Stimulated activated CD4-positive, alpha-beta T cell treated with anti-CD3 and anti-CD28 coated beads, Interleukin-1b, Interleukin-23, amount 100 ng/mL, for 4 hours (primary cell): ENCODE measurements around the gene NPAT.

Experiments
- DNase-seq, 2 donors: peaks; one replicate each; pipeline ENCODE4 v3.0.0-alpha.2; 2020; ENCODE audit warnings: low read depth in 2 of 2

The NPAT gene

GRCh38 chr11:108222574-108223347 is at the start of gene NPAT, which contains the start of gene ATM:
Gene NPAT, minus strand, starts transcription at chr11:108222638. Its CDS starts 102 bp downstream, at chr11:108222536.
Gene ATM, plus strand, starts transcription at chr11:108223067. Its CDS starts 4,558 bp downstream, at chr11:108227625.
- peak; percentile 93 to 95 for DNase-seq

DNA sequence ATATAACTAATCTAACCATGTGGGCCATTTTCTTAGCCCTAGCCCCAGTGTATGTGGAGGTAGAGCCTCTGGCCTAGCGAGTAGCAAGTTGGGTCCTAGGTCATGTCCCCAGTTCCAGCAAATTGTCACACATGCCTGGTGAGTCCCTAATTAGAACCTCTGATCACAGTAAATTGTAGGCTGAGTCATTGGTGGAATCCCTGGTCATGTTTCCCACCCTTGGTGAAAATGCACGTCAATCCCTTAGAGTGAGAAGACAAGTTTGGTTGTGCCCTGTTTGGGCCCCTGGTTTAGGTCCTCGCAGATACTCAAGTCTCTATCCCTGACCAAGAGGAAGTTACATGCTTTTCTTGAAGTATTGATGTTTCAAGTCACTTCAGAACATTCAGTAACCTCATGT is 47.1 kb upstream of the NPAT start:
- DNase-seq, result no peak

- no peak for DNase-seq
Observed at GRCh38 chr11:108253176-108253575, 30.7 kb upstream of the NPAT start.

GRCh38 chr11:108246885-108247284 is 24.4 kb upstream of the NPAT start:
- DNase-seq, result no peak

- no peak for DNase-seq
Observed at GRCh38 chr11:108246308-108246707, 23.9 kb upstream of the NPAT start.

DNA sequence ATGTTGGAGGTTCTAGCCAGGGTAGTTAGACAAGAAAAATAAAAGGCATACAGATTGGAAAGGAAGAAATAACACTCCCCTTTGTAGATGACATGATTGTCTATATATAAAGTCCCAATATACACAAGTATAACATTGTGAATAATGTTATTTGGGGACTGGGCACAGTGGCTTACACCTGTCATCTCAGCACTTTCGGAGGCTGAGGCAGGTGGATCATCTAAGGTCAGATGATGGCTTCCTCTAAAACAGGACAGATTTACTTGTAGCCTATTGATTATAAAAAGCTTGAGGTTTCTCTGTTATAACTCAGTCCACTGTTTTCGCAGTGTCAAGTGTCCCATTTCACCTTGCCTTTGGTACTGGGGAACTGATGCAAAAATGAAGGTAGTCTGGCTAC is 20.0 kb upstream of the NPAT start:
- no peak for DNase-seq

DNA sequence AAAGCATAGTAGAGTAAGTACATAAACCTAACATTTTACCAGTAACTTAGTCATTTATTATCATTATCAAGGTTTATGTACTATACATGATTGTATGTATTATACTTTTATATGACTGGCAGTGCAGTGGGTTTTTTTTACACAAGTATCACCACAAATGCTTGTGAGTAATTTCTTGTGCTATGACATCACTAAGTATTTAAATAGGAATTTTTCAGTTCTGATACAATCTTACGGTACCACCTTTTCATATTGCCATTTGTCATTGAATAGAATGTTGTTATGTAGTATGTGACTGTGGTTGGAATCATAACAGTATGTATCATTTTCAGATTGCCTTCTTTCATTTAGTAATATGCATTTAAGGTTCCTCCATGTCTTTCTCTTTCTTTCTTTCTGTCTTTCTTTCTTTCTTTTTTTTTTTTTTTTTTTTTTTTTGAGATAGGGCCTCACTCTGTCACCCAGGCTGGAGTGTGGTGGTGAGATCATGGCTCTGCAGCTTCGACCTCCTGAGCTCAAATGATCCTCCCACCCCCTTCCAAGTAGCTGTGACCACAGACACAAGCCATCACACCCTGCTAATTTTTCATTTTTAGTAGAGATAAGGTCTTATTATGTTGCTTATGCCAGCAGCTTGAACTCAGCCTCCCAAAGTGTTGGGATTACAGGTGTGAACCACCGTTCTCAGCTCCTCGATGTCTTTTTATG is 19.0 kb upstream of the NPAT start:
- DNase-seq, result no peak

DNA sequence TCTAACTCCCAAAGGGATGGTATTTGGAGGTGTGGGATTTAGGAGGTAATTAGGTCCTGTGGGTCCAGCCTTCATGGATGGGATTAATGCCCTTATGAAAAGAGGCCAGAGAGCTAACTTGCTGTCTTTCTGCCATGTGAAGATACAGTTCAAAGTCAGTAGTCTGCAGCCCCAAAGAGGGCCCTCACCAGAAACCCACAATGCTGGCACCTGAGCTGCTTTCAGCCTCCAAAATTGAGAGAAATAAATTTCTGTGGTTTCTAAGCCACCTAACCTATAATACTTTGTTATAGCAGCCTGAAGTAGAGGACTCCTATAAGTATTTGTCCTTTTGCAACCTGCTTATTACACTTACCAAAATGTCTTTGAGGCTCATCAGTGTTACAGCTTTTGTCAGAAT is 16.6 kb upstream of the NPAT start:
- no peak for DNase-seq

DNA sequence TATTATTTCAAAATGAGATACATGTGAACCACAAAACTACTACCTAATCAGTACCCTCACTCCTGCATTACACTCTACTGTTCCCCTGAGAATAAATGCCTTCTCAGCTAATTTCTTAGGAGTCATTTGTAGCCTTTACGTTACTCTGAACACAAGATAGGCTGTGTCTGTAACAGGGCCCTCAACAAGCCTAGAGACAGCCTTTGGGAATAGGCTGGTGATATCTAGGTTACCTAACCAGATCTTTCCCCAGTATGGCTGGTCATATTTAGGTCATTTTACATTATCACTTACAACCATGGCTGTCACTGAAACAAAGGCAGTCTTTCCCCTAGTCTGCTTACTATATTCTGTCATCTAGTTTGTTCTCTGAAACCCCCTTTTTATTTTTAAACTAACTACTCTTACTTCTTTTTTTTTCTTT is 14.6 kb upstream of the NPAT start:
- no peak for DNase-seq

- DNase-seq, result no peak
Observed at GRCh38 chr11:108235633-108236032, 13.2 kb upstream of the NPAT start.

GRCh38 chr11:108235192-108235591 is 12.8 kb upstream of the NPAT start:
- DNase-seq, result no peak

GRCh38 chr11:108233277-108233945 is 11.0 kb upstream of the NPAT start:
- no peak for DNase-seq

DNA sequence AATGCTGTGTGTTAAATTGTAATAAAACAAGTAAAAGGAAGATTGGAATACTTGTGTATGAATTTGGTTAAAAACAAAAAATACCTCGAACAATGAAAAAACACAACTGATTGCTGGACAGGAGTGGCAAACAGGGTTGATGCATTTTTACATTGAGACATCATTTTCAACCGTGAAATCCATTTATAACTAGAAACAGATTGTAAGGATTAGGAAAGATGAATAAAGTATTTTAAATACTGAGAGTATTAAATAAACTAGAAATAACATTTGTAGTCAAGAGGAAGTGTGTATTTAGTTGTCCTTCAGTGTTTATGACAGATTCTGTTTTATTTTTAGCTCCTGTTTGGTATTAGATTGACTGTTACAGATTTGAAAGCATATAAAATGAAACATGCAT is 5.8 kb upstream of the NPAT start:
- no peak for DNase-seq

- DNase-seq, result no peak
Observed at GRCh38 chr11:108226036-108226435, 3.6 kb upstream of the NPAT start.

DNA sequence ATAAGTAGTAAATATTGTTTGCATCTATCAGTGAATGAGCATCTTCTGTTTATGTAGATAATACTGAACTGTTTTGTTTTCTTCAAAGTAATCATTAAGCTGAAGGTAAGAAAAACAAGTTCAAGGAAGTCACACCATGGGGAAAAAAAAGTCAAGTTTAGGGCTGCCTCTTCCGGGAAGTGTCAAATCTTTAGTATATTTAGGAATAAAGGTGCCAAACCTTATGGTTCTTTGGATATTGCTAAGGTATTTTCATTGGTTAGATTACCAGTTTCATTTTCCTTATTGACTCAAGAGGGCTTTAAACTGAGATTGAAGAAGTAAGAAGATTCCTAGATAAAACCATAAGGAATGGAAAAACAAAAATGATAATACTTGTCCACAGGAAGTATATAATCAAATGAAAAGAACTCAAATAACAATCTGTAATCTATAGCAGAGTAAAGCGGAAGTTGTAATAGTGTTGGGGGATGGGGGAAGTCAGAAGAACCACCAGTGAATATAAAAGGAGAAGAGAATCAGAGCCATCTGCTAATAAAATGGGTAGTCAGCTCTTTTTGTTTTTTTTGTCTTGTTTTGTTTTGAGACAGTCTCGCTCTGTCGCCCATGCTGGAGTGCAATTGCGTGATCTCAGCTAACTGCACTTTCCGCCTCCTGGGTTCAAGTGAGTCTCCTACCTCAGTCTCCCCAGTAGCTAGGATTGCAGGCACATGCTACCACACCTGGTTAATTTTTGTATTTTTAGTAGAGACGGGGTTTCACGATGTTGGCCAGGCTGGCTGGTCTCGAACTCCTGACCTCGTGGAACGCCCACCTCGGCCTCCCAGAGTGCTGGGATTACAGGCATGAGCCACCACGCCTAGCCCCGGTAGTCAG is 2.7 kb upstream of the NPAT start:
- DNase-seq, result no peak

DNA sequence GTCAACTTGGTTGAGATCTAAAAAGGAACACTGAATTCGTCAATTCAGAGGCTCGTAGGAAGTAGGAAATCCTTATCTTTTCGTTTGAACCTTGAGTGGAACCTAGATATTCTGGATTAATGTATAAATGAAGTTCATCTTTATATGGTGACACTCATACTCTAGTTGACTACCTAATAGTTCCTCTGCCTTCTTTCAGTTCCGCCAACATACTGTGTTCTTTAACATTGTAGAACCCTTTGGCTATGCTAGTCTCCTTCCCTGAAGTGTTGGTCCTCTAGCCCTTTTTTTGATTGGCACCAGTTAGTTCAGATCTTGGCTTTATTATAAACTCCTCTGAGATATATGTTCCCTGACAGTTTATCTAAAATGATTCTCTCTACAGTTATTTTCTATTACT is 1.9 kb upstream of the NPAT start:
- DNase-seq, result no peak

DNA sequence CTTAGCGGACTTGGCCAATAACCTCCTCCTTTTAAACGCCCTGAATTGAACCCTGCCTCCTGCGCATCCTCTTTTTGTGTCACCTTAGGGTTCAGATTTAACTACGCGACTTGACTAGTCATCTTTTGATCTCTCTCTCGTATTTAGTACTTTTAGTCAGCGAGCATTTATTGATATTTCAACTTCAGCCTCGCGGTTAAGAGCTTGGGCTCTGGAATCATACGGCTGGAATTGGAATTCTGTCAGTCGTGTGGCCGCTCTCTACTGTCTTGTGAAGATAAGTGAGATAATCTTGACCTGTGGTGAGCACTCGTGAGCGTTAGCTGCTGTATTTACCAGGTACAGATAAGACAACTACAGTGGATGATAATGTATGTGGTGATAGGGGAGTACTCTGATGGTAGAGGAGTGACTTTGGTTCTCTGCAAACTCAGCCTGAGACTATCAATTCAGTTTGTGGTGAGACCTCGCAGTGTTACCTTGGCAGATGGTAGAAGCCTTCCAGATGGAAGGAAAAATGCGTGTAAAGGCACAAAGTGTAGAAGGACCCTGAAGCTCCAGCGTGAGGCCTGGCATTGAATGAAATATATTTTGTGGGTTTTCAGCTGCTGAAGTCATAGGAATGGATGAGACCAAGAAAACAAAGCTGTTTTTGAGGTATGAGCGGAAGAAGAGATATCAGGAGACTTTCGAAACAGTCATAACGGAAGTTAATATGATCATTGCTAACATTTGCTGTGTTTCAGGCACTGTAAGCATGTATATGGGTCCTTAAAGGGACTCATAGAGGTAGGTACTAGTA is 1.1 kb upstream of the NPAT start:
- DNase-seq, result no peak

DNA sequence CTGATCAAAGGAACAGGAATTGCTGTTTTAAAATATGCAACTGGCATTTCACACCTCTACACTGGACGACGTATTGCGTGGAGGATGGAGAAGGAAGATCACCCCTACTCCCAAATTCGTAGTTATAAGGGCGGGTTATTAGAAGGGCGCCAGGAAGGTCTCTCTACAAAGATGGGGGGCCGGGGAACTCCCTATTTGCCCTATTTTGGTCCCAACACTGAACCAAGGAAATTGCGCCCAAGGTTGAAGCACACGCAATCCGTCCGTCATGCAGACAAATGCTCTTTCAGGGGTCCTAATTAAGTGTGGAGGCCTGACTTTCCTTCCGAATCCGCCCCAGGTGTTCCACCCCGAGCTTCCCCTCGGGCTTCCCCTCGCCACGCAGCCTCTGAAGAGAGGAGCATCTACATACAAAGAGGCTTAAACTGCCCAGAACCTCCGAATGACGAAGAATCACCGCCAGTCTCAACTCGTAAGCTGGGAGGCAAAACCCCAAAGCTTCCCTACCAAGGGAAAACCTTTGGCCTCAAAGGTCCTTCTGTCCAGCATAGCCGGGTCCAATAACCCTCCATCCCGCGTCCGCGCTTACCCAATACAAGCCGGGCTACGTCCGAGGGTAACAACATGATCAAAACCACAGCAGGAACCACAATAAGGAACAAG is 396 bp downstream of the NPAT start:
- no peak for DNase-seq

DNA sequence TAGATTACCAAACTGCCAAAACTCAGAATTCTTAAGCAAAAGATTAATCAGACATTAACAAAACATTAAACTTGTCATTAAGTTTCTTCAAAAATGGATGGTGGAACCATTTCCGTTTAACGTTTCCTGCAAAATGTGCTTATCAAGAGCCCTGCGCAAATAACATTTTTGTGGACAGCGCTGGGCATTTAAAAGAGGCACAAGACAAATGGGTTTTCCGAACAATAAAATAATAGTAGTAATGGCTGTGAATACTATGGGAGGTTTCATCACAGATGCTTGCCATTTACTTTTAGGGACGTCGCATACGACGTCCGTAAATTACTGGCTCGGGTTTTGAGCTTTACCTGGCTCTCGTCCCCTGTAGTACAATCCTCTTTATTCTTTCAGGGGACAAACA is 1.1 kb downstream of the NPAT start:
- no peak for DNase-seq

DNA sequence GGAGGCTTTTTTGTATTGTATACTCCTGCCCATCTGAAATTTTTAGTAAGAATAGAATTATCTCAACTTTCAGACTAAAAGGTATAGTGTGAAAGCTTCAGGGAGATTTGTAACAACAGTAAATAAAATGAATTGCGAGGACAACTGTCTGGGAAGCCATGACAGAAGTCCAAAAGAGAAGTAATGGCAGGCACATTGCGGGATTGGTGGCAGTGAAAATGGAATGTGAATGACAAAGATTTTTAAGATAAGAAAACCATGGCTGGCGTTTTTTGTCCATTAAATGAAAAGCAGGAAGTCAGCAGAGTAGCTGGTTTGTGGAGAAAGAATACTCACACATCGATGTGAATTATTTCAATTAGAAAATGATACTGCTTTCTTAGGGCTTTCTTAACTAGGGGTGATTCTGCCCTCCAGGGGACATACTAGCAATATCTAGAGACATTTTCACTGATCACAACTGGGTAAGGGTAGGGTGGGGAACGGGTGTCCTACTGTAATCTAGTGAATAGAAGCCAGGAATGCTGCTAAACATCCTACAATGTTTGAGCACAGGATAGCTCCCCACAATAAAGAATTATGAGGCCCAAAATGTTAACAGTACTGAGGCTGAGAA is 1.6 kb downstream of the NPAT start:
- no peak for DNase-seq
